Stimulated activated CD4-positive, alpha-beta T cell treated with anti-CD3 and anti-CD28 coated beads, Interleukin-2, amount 100 ng/mL, for 48 hours (primary cell): ENCODE results near the gene COL23A1.

Experiments
- DNase-seq, 2 donors: peaks; one replicate each; pipeline ENCODE4 v3.0.0-alpha.2; 2020

Gene COL23A1

GRCh38 chr5:178417391-178417811 lies 172.8 kb downstream of the COL23A1 start:
- DNase-seq: no peak

DNA sequence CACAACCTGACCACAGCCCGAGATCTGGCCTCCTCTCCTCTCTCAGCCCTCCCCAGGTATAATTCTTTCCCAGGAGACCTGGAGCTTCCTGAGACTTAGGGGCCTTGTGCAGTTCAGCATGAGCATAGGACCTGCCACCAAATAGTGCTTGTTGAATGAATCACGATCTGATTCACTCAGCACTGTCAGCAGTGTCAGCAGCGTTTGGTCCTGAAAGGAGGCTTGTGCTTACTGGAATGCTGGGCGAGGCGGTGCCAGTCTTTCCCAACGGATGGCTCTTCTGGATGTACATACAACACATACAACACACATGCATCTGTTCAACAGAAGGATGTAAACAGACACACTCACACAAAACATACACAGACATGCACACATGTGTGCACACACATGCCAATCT lies 173.3 kb downstream of the COL23A1 start:
- DNase-seq: no peak

GRCh38 chr5:178416206-178416882 lies 173.8 kb downstream of the COL23A1 start:
- DNase-seq: no peak

- no peak for DNase-seq
Measured at GRCh38 chr5:178415353-178415752, 174.8 kb downstream of the COL23A1 start.

DNA sequence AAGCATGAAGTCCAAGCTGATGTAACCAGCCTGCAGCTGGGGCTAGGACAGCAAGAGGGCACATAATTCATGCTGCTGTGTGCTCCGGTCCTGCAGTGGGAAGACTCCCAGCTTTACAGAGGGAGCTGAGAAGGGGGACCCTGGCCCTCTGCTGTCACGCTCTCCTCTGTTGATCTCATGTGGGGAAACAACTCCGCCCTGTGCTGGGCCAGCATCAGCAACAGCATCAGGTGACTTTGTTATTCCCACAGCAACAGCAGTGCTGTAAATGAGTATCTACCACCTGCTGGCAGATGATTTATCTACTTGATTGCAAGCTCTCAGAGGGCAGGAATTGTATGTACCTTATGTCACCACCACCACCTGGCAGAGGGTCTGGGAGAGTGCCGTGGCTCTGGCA lies 176.2 kb downstream of the COL23A1 start:
- no peak for DNase-seq

GRCh38 chr5:178411083-178411482 lies 179.1 kb downstream of the COL23A1 start:
- DNase-seq: no peak

DNA sequence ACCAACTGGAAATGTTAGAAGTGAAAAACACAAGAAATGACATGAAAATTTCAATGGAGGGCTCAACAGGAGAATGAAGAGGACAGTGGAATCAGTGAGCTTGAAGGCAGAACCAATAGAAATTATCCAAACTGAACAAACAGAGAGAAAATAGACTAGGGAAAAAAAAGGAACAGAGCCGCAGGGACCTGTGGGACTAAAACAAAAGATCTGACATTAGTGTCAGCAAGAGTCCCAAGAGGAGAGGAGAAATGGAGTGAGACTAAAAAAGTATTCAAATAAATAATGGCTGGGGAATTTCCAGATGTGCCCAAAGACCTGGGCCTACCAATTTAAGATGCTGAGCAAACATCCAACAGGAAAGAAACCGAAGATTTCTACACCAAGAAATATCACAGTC lies 182.5 kb downstream of the COL23A1 start:
- no peak for DNase-seq

GRCh38 chr5:178404987-178405386 lies 185.2 kb downstream of the COL23A1 start:
- no peak for DNase-seq

GRCh38 chr5:178403956-178404600 lies 186.1 kb downstream of the COL23A1 start:
- DNase-seq: no peak

DNA sequence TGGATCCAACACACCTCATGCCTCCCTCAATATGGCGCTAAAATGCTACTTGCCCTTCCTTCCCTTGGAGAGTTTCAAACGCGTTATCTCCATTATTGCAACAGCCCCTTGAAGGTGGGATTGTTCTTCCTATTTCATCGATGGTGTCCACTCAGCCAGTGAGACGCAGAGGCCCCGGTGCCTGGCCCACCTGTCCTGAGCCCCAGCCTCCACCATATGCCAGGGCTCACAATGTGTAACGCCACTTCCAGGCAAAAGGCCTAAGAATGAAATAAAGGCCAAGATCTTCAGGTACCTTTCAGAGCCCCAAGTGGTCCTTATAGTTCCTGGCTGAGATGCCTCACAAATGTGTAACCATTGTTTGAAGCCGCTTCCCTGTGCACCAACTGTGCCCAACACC lies 186.8 kb downstream of the COL23A1 start:
- DNase-seq: no peak

DNA sequence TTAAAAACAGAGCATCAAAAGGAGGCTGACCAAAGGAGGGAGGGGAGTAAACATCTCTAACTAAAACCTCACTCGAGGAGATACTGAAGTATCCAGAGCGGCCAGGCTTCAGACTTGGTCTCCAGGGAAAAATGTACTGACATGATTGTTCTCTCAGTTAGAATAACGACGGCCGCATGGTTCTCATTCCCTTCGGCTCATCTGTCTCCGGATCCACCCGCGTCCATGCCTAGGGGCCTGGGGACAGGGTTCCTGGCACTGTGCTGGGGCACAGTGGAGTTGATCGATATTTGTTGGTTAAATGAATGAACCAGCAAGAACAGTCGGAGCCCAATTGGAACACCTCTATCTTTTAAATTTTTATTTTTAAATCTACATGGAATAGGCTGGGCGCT lies 190.5 kb downstream of the COL23A1 start:
- no peak for DNase-seq

DNA sequence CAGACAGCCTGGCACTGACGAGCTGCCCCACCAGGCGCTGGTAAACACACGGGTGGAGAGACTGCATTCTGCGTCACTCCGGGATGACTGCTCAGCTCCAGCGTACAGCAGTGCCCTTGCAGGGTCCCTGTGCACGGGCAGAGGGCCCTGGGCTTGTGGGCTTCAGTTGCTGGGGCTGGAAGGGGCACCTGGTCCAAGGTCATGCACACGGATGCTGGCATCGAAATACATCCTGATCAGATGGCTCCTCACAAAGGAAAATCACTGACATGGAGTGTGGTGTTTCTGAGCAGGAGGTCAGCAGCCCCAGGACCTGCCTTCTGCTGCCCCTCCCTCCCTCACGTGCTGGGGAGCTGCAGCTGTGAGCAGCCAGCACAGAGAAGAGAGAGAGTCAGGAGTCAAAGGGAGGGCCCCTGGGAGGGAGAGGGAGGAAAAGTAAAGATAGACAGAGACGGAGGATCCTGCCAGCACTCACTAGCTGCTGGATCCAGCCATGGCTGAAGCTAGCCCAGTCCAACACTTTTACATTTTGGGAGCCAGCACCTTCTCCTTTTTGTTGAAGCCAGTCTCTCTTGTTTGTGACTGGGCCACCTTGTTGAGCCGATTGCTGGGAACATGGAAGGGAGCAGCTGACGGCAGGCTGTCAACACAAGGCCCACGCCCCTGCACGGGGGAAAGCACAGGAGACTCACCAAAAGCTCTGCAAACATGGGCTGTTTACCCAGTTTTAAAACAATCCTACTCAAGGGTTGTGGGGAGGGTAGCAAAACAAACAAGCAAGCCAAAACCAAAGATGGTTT lies 191.1 kb downstream of the COL23A1 start:
- no peak for DNase-seq

GRCh38 chr5:178396796-178397720 lies 193.1 kb downstream of the COL23A1 start:
- no peak for DNase-seq

- DNase-seq: no peak
Measured at GRCh38 chr5:178394074-178394473, 196.1 kb downstream of the COL23A1 start.

DNA sequence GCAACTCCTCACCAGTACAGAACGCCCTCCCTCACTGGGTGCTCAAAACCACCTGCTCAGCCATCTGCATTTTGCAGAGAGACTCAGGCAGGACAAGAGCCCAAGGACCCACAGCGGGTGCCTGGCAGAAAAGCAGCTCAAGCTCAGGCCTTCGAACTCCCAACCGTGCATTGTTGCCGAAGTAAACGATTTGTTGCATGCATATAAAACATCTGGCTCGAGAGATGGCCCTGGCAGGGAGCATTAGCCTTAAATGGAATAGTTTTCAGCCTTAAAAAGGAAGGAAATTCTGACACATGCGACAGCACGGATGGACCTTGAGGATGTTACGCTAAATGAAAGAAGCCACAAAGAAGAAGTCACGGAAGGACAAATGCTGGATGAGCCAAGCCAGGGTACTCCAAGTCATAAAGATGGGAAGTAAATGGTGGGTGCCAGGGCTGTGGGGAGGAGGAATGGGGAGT lies 197.2 kb downstream of the COL23A1 start:
- DNase-seq: no peak

- no peak for DNase-seq
Measured at GRCh38 chr5:178392386-178392785, 197.8 kb downstream of the COL23A1 start.

GRCh38 chr5:178391480-178391879 lies 198.7 kb downstream of the COL23A1 start:
- no peak for DNase-seq

- no peak for DNase-seq
Measured at GRCh38 chr5:178389796-178390195, 200.4 kb downstream of the COL23A1 start.

- DNase-seq: no peak
Measured at GRCh38 chr5:178389026-178389729, 201.0 kb downstream of the COL23A1 start.

GRCh38 chr5:178388386-178389025 lies 201.7 kb downstream of the COL23A1 start:
- DNase-seq: no peak

DNA sequence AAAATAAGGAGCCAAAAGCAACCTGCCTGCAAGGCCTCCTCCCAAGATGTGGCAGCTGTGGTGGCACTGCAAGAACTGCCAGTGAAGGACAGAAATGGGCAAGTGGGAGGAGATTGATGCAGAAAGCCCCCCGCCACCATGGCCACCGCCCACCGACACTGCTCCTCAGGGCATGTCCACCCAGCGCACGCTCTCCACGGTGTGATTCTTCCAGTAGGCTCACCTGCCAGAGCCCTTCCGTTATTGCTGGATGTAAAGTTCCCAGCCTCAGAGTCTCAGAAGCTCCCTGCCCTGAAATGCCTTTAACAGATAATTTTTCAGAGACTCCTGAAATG lies 202.4 kb downstream of the COL23A1 start:
- no peak for DNase-seq
